Ectodermal cell (in vitro differentiated cells): ENCODE data around the gene KRT6A.
"Not testable (repeated sequence)": the region's sequence is repeated elsewhere in the genome, so short reads cannot be mapped to it uniquely, and the experiment has no call there.

Experiments used
- H3K27ac ChIP-seq: 2 replicates; pipeline ENCODE4 v1.7.0; 2013; ENCODE audit warnings: mild to moderate bottlenecking, low read depth, low read length; ENCODE audit not compliant: insufficient read depth, poor library complexity, severe bottlenecking
- H3K27me3 ChIP-seq: 2 replicates; pipeline ENCODE4 v1.7.0; 2013; ENCODE audit warnings: mild to moderate bottlenecking, low read length; ENCODE audit not compliant: insufficient read depth, control insufficient read depth, poor library complexity, severe bottlenecking
- H3K36me3 ChIP-seq: one replicate; pipeline ENCODE4 v1.7.0; 2013; ENCODE audit warnings: low read length; ENCODE audit not compliant: control insufficient read depth, insufficient read depth
- H3K4me1 ChIP-seq: one replicate; pipeline ENCODE4 v1.7.0; 2013; ENCODE audit warnings: low read length; ENCODE audit not compliant: control insufficient read depth, insufficient read depth
- H3K4me3 ChIP-seq: 2 replicates; pipeline ENCODE4 v1.7.0; 2013; ENCODE audit warnings: low read depth, low read length, control low read depth; ENCODE audit not compliant: insufficient read depth
- H3K9me3 ChIP-seq: 2 replicates; pipeline ENCODE4 v1.7.0; 2013; ENCODE audit warnings: mild to moderate bottlenecking, low read length, moderate library complexity; ENCODE audit not compliant: control insufficient read depth
- WGBS, 2 experiments: methylation state at CpG; one replicate each; pipeline ENCODE4 v1.1.7; 2013; ENCODE audit warnings: missing lambda C conversion rate in 2 of 2; 5-methylcytosine and 5-hydroxymethylcytosine counted together

Gene KRT6A

DNA sequence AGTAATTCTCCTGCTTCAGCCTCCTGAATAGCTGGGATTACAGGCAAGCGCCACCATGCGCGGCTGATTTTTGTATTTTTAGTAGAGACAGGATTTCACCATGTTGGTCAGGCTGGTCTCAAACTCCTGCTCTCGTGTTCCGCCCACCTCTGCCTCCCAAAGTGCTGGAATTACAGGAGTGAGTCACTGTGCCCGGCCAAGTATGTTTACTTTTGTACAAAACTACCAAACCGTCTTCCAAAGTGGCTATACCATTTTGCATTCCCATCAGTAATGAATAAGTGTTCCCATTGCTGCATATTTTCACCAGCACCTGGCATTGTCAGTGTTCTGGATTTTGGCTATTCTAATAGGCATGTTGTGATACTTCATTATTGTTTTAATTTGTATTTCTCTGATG lies 8.4 kb upstream of the KRT6A start:
- WGBS, 2 experiments = 89 to 90% methylated on average over 7 of the region's 7 CpGs
- Histone ChIP-seq H3K27ac (no peak overlapping the region), H3K9me3 (no peaks in the 10 kb centered on the region), H3K4me1 (peaks cover 8% of the 10 kb centered on the region), H3K36me3 (no peaks in the 10 kb centered on the region), H3K27me3 (no peaks in the 10 kb centered on the region), H3K4me3 (no peak overlapping the region)

DNA sequence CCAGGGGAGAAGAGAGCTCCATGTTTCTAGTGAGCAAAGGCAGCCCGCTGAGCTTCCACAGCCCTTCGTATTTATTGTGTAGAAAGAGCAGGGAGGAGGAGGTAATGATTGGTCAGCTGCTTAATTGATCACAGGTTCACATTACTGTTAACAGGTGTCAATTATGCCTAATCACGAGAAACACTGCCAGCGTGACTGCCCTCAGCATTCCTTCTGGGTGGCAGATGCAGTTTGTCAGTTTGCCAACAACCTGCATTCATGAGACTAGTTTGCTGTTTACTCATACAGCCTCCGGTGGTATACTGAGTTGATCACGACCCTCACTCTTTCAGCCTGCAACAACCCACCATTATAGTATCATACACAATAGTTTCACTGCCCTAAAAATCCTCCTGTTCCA lies 7.5 kb upstream of the KRT6A start:
- not testable (repeated sequence) for H3K9me3 ChIP-seq, H3K36me3 ChIP-seq, H3K4me3 ChIP-seq, H3K27ac ChIP-seq, H3K27me3 ChIP-seq
- WGBS, 2 experiments = 91 to 94% methylated on average over 6 of the region's 6 CpGs
- peaks cover 16% of the 10 kb centered on the region for H3K4me1 ChIP-seq

DNA sequence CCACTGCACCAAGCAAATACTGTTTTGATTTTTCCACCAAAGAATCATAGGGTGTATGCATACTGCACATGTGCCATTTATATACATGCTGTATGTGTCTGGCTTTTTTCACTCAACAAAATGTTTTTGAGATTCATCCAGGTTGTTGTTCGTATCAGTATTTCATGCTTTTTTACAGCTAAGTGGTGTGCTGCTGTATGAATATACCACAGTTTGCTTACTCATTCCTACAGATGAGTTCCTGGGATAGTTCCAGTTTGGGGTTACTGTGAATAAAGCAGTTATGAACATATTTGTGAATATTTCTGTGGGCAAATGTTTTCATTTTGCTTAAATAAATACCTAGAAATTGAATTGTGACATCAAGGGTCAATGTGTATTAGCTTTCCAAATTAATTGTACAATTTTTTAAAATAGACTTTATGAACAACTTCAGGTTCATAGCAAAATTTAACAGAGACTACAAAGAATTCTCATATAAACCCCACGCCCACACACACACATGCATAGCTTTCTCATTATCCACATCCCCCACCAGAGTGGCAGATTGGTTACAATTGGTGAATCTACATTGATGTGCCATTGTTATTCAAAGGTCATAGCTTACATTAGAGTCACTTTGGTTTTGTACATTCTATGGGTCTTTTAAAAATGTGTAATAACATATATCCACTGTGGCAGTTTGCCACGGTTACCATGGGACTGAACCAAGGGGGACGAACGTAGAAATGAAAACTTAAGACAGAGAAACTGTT lies 6.9 kb upstream of the KRT6A start:
- Histone ChIP-seq H3K27me3 (no peaks in the 10 kb centered on the region), H3K9me3 (no peaks in the 10 kb centered on the region), H3K4me3 (no peak overlapping the region), H3K4me1 (peaks cover 22% of the 10 kb centered on the region), H3K36me3 (no peaks in the 10 kb centered on the region), H3K27ac (no peak overlapping the region)
- 95 to 97% methylated on average over 4 to 5 of the region's 5 CpGs for WGBS, 2 experiments

DNA sequence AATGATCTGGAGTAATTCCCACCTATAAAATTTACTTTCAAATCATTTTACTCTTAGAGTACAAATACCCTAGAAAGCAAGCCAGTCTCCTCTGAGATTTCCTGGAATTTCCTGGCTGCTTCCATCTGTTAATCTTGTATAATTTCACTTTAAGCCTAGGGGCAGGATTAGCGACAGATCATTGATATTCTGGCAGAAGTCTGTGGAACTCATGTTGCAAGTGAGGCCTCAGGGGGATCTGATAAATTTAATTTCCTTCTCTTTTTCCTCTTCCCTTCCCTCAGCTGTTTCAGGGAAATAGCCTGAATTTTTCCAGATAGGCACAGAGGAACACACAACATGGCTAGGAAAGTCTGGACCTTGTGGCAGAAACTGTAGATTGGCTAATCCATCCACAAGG lies 5.9 kb upstream of the KRT6A start:
- Histone ChIP-seq H3K27ac (no peak overlapping the region), H3K36me3 (no peaks in the 10 kb centered on the region), H3K27me3 (no peaks in the 10 kb centered on the region), H3K4me1 (peaks cover 24% of the 10 kb centered on the region), H3K9me3 (no peaks in the 10 kb centered on the region), H3K4me3 (no peak overlapping the region)
- 89 to 100% methylated on average over 1 of the region's 1 CpG for WGBS, 2 experiments

DNA sequence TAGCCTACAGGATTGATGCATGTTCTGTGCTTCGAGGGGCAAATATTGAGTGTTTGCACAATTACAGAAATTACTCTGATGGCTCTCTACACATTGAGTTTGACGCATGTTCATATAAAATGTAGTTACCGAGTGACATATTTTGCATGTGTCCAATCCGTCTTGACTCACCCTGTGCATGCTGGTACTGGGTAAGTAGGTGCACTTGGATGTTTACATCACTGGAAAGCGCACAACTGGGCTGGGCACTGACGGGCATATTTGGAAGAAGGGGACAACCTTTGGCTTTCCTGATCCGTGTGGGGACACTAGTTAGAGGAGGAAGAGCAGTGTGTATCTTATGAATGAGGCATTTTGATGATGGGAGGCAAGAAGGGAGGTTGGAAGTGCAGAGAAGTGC lies 4.9 kb upstream of the KRT6A start:
- WGBS, 2 experiments = 95 to 96% methylated on average over 7 of the region's 7 CpGs
- Histone ChIP-seq H3K4me1 (peaks cover 24% of the 10 kb centered on the region), H3K4me3 (no peak overlapping the region), H3K36me3 (no peaks in the 10 kb centered on the region), H3K27me3 (no peaks in the 10 kb centered on the region), H3K27ac (no peak overlapping the region), H3K9me3 (no peaks in the 10 kb centered on the region)

DNA sequence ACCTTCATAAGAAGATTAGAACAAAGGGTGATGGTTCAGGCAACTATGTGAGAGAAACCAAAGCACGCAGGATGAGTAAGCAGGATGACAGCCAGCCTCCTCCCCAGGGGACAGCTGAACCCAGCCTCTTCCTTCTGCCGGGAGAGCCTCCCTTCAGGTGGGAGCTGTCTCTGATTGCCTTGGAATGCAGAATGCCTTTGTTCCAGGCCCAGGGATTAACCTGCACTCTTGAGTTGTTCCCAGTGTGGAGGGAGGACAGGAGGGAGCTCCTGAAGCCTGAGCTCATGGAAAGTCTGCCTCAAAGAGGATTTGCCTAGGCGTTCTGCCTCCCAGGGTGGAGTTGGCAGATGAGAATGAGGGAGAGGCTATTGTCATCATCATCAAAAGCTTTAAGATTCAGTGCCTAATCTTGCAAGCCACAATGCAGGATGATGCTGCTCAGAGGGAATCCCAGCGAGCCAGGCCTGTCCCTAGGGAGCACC lies 3.6 kb upstream of the KRT6A start:
- peak overlapping the region; percentile 53 for H3K27ac ChIP-seq
- WGBS, 2 experiments = 23 to 25% methylated on average over 4 of the region's 4 CpGs

DNA sequence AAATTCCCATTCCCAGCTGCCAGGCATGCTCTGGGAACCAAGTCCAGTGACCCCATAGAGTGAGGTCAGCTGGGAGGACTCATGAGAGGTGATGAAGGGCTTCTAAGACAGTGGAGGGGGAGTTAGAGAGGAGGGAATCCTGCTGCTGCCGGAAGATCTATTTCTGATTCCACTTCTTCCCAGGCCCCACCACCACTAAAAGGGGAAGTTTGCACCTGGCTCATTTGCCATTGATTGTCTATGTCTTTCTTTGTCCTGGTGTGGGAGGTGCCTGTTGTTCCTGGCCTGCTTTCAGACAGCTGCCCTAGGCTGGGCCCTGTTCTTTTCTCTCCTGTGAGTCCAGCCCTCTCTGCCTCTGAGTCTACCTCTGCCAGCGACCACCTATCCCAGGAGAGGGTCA lies 3.0 kb upstream of the KRT6A start:
- H3K4me1 ChIP-seq = peaks cover 24% of the 10 kb centered on the region

More for the DNA sequence above, 3.6 kb upstream of the KRT6A start:
- Histone ChIP-seq H3K36me3 (no peaks in the 10 kb centered on the region), H3K4me3 (no peak overlapping the region), H3K9me3 (no peaks in the 10 kb centered on the region), H3K27me3 (no peaks in the 10 kb centered on the region), H3K4me1 (peaks cover 24% of the 10 kb centered on the region)

DNA sequence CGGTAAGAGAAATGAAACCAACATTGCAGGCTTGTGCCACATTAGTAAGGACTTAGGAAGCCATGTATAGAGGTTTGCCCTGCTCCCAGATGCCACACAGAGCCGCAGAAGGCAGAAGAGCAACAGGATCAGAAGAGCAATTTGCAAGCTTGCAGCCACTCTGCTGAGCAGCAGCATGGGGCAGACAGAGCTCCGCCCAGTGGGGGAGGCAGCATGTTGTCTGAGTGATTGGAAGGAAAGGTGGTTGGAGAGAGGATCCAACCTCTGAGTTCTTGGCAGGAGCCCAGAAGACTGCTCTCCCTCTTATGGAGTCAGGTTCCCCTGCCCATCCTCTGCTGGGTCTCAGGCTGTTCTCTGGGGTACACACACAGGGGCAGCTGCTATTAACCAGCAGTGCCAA lies 2.3 kb upstream of the KRT6A start:
- Histone ChIP-seq H3K27me3 (no peaks in the 10 kb centered on the region), H3K36me3 (no peaks in the 10 kb centered on the region), H3K4me1 (peaks cover 24% of the 10 kb centered on the region), H3K27ac (no peak overlapping the region), H3K4me3 (no peak overlapping the region), H3K9me3 (no peaks in the 10 kb centered on the region)
- 29 to 32% methylated on average over 3 of the region's 3 CpGs for WGBS, 2 experiments

More for the DNA sequence above, 3.0 kb upstream of the KRT6A start:
- WGBS, 2 experiments = 57 to 63% methylated on average over 1 to 2 of the region's 2 CpGs
- peak overlapping the region; percentile 53 for H3K27ac ChIP-seq
- H3K9me3 ChIP-seq = no peaks in the 10 kb centered on the region
- no peak overlapping the region for H3K4me3 ChIP-seq
- no peaks in the 10 kb centered on the region for H3K27me3 ChIP-seq
- H3K36me3 ChIP-seq = no peaks in the 10 kb centered on the region

DNA sequence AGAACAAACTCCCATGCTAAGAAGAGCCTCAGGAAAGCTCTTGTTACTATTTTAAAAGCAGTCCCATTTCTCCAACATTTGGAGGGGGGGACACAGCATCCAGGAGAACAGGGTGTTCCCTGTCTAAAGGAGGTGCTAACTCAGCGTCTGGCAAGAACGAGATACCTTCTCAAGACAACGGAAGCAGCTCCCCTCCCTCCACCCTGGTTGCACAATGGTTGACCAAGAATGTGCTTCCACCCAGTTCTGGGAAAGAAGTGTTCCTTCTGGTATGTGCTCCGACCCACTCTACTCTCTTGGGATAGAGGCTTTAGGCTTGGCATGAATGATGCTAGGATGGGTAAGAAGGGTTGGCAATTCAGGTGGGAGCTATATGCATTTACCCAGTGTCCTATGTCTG lies 1.5 kb upstream of the KRT6A start:
- Histone ChIP-seq H3K4me3 (no peak overlapping the region), H3K27me3 (no peaks in the 10 kb centered on the region), H3K36me3 (no peaks in the 10 kb centered on the region), H3K4me1 (peaks cover 24% of the 10 kb centered on the region), H3K9me3 (no peaks in the 10 kb centered on the region), H3K27ac (no peak overlapping the region)
- WGBS, 2 experiments = 86 to 95% methylated on average over 4 of the region's 4 CpGs

DNA sequence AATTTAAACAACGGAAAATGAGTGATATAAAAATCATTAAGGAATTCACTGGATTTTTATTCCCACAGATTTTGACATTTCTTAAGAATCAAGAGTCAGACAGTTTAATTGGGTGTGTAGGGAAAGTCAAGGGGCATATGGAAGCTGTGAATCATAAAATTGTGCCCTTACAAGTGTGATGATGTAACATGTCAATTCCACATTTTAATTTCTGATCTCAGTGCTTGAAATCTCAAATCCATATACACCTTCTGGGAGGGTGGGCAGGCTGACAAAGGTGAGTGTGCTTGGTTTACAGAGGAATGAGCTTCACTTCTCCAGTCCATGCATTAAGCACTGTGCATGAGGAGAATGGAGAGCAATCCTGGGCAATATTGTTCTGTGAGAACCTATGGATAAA lies 1.0 kb upstream of the KRT6A start:
- no peaks in the 10 kb centered on the region for H3K27me3 ChIP-seq
- 100% methylated on average over 1 of the region's 1 CpG; no CpG with 5 or more reads in 1 of the 2 experiments for WGBS, 2 experiments
- no peak overlapping the region for H3K4me3 ChIP-seq
- no peaks in the 10 kb centered on the region for H3K36me3 ChIP-seq
- H3K4me1 ChIP-seq = peaks cover 24% of the 10 kb centered on the region
- H3K9me3 ChIP-seq = no peaks in the 10 kb centered on the region
- no peak overlapping the region for H3K27ac ChIP-seq
